ENCODE data around the gene FAAP100.
A peak's percentile ranks its signal among the peaks of the same experiment; 100 is the strongest.
"Not testable (repeated sequence)": the region's sequence is repeated elsewhere in the genome, so short reads cannot be mapped to it uniquely, and the experiment has no call there.

FAAP100 gene

DNA sequence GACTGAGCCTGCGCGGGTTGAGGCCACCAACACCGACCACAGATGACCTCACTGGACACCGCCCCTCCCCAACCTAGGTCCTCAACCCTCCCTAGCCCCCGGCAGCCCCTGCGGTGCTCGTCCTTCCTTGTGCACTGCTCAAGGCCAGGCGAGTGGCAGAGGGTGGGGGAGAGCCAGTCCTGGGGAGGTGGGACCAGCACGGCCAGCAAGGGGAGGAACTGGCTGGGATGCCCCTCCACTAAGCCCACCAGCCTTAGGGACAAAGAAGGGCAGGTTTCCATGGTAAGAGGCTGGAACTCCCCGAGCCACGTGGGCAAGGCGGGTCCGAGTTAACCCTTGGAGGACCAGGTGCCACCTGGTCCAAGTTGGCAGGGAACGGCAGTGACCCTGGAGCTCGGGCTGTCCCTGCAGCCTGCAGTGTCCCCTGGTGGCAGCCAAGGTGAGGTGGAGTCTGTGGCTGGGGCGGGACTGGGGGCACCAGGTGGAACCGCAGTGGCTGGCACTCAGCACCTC, 14.8 kb downstream of the FAAP100 start:
- DNase-seq, result peak in 2 of 5 donors; percentile 25 to 34

DNA sequence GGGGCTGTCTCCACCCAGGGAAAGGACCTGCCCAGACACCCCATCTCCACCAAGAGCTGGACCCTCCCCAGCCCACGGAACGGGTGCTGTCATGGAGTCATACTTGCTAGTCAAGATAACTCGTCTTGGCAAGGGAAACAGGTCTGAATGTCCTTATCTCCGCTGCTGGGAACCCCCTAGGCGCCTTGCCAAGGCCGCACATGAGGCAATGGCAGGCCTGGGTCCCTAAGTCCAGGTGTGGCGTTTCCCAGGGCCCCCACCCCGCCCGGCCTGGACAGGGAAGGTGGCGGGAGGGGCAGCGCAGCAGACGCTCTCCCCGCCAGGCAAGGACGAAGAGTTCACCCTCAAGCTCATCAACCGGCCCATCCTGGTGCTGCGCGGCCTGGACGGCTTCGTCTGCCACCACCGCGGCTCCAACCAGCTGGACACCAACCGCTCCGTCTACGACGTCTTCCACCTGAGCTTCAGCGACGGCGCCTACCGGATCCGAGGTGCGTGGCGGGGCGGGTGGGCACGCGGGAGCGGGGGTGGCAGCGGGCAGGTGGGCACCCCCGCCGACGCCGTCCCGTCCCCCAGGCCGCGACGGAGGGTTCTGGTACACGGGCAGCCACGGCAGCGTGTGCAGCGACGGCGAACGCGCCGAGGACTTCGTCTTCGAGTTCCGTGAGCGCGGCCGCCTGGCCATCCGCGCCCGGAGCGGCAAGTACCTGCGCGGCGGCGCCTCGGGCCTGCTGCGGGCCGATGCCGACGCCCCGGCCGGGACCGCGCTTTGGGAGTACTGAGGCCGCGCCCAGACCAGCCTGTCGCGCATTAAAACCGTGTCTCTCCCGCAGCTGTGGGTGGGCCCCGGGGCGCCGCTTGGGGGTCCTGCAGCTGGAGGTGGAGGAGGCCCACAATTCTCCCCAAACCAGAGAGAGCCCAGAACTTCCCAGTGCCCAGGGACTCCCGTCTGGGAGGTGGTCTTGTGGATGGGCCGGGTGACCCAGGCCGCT, 15.6 kb downstream of the FAAP100 start:
- no peak for DNase-seq

DNA sequence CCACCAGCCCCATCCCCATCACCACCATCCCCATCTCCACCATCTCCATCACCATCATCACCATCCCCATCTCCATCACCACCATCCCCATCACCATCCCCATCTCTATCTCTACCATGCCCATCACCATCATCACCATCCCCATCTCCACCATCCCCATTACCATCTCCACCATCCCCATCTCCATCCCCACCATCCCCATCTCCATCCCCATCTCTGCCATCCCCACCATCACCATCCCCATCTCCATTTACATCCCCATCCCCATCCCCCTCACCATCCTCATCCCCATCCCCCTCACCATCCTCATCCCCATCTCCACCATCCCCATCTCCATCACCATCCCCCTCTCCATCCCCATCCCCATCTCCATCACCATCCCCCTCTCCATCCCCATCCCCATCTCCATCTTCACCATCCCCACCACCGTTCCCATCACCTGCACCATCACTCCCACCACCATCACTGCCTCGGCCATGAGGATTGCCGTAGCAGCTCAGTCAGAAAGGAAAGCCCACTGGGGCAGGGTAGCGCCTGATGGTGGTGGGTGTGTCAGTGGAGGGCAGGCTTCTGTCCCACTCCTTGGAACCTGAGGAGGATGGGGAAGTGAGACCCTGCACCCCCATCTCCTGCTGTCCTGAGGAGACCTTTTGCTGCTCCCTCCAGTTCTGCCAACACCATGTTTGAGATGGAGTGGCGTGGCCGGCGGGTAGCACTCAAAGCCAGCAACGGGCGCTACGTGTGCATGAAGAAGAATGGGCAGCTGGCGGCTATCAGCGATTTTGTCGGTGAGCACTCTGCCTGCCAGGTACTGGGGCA, 16.5 kb downstream of the FAAP100 start:
- no peak for DNase-seq

DNA sequence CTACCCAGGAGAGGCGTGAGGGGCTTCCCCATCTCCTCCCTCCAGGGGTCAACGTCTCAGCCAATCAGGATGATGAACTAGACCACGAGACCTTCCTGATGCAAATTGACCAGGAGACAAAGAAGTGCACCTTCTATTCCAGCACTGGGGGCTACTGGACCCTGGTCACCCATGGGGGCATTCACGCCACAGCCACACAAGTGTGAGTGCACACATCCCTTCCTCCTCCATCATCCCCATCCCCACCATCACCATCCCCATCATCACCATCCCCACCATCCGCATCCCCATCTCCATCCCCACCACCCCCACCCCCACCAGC, 17.2 kb downstream of the FAAP100 start:
- DNase-seq, result no peak

DNA sequence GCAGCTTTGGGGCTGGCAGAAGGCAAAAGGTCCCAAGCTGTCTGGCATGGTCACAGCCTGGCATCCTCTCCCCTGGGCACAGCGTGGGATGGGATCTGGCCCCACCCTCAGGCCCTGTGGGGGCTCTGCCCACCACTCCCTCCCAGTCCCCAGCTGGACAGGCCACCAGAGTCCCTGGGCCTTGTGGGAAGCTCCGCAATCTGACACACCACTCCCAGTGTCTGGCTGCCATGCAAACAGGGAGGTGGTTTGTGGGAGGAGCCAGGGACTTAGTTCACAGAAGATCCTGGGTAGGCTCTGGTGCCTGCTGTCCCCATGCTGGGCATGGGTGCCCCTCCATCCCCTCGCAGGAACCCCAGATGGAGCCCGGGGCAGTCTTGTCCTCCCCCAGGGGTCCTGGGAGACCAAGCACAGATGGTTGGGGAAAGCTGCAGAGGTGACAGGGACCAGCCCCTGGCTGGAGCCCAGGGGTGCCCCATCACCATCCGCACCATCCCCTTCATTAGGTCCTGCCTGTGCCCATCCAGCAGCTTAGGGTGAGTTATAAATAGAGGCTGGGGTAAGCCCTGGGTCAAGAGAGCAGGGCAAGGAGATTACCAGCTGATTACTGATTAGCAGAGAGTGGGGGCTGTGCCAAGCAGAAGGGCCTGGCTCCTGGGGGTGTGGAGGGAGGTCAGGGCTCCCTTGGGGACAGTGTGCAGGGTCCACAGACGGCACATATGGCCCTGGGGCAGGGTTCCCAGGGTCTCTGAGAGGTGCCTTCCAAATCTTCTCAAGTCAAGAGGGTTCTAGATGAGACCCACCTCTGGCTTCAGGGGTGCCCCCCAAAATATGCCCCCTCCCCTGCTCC, 17.8 kb downstream of the FAAP100 start:
- no peak for DNase-seq

DNA sequence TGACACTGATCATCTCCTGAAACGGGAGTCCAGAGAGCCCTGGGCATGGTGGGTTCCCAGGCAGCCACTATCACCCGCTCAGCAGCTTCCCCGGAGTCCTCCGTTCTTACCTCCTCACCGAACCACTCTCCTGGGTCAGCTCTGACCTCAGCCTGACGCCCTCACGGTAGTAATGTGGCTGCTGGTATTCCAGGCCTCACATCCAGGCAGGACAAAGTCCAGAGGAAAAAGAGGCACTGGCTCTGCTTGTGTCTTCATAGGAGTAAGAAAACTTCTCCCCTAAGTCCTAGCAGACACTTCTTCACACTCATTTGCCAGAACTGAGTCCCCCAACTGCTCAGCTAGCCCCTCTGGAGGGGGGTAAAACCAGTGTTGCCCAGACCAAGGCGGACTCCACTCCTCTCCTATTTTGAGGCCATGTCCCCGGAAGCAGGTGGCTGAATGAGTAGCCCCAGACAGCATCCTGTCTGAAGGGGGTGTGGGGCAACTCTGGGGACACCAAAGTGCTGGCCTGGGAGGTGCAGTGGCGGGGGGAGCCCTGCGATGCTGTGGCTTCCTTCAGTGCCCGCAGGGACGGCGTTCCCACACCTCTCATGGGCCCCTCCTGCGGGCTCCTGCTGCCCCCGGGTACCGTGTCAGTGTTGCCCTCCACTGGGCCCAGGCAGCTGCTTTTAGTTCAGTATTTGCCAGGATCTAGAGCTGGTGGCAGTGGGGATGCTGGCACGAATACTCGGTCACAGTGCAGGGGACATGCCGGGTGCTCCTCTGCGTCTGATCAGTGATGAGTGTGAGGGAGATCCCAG, 18.6 kb downstream of the FAAP100 start:
- DNase-seq, result no peak

DNA sequence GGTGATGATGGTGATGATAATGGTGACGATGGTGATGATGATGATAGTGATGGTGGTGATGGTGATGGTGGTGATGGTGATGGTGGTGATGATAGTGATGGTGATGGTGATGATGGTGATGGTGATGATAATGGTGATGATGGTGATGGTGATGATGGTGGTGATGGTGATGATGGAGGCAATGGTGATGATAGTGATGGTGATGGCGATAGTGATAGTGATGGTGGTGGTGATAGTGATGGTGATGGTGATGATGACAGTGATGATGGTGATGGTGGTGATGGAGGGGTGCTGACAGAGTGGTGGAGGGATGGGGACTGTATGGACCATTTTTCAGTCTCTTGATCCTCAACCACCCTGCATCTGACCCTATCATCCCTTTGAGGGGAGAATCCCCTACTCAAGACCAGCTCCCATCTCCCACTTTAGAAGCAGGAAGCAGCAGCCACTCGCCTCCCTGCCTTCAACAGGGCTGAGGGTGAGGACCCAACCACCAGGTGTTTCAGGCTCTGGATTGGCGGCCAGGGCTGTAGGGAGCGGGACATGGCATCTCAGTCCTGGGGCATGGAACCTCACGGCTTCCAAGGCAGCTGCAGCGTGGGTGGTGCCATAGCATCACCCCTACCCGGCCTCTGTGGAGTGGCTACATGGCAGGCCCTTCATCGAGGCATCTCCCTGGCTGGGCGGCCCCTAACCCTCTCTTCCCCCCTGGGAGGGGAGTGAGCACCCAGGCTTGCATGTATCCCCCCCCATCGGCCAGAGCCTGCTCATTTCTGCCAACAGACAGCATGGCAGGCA, 19.5 kb downstream of the FAAP100 start:
- no peak for DNase-seq

DNA sequence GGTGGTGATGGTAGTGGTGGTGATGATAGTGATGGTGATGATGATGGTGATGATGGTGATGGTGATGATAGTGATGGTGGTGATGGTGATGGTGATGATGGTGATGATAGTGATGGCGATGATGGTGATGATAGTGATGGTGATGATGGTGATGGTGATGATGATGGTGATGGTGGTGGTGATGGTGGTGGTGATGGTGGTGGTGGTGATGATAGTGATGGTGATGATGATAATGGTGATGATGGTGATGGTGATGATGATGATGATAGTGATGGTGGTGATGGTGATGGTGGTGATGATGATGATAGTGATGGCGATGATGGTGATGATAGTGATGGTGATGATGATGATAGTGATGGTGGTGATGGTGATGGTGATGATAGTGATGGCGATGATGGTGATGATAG, 20.2 kb downstream of the FAAP100 start:
- not testable (repeated sequence) for DNase-seq

DNA sequence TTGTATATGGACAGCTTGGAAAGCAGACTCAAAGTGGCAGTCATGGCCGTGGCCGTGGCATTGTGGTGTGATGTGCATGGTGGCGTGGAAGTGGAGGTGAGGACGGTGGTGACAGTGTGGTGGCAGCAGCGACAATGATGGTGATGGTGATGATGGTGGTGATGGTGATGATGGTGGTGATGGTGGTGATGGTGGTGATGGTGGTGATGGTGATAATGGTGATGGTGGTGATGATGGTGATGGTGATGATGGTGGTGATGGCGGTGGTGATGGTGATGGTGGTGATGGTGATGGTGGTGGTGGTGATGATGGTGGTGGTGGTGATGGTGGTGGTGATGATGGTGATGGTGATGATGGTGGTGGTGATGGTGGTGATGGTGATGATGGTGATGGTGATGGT, 21.1 kb downstream of the FAAP100 start:
- not testable (repeated sequence) for DNase-seq

DNA sequence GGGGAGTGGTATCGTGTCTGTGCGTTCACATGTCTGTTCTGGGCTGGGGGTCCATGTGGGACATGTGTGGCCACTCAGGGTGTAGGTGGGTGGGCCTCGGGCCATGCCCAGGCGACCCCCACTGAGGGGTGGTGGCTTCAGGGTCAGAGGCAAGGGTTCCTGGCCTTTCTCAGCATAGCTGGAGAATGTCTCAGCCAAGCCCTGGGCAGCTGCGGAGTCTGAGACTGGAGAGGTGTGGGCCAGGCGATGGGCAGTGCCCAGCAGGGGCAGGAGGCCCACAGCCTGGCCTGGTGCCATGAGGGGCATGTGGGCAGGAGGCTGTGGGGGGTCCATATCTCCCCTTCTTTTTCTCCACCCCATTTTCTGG, 22.7 kb downstream of the FAAP100 start:
- DNase-seq, result peak in 1 of 5 donors; percentile 5

DNA sequence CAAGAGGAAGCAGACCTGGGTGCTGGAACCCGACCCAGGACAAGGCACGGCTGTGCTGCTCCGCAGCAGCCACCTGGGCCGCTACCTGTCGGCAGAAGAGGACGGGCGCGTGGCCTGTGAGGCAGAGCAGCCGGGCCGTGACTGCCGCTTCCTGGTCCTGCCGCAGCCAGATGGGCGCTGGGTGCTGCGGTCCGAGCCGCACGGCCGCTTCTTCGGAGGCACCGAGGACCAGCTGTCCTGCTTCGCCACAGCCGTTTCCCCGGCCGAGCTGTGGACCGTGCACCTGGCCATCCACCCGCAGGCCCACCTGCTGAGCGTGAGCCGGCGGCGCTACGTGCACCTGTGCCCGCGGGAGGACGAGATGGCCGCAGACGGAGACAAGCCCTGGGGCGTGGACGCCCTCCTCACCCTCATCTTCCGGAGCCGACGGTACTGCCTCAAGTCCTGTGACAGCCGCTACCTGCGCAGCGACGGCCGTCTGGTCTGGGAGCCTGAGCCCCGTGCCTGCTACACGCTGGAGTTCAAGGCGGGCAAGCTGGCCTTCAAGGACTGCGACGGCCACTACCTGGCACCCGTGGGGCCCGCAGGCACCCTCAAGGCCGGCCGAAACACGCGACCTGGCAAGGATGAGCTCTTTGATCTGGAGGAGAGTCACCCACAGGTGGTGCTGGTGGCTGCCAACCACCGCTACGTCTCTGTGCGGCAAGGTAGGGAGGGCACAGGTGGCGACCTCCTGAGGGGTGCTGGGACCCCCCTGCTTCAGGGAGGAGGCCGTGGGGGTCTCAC, 23.3 kb downstream of the FAAP100 start:
- peak in 1 of 5 donors; percentile 5 for DNase-seq

DNA sequence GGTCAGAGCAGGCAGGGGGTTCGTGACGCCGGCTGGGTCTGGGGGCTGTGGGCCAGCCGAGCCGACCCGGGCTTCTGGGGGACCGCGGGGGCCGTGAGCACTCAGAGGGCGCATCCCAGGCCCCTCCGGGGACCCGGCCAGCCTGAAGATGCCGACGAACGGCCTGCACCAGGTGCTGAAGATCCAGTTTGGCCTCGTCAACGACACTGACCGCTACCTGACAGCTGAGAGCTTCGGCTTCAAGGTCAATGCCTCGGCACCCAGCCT, 23.8 kb downstream of the FAAP100 start:
- no peak for DNase-seq

DNA sequence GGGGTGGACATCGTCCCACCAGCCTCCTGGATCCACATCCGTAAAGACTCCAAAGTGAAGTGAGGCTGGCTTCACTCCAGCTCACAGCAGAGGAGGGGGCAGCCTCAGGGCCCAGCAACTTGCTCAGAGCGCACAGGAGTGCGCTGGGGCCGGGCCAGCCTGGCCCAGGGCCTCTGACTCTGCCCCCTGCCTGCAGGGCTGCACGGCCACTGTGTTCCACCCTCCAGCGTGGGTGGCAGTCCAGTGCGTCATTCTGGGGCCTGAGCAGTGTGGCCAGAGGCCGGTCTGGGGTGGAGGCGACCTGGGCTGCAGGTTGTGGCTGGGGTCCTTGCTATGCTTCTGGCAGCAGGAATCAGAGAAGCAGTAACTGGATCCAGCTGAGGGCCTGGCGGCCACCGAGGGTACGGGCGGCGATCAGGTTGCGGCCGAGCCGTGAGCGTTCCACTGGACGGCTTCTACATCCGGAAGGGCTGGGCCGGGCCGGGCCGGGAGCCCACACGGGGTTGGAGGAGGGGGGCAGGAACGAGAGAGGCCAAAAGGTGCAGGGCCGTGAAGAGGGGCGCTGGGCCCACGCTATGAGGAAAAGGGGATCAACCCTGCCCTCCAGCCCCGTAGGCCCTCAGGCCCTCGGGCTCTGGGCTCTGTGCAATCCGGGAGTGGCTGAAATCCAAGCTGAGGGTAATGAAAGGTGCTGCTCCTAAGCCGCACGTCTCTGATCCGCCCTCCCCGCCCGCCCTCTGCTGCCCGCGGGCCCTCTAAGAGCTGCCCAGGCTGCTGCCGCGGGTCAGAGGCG, 24.4 kb downstream of the FAAP100 start, which contains the start of gene FSCN2:
FSCN2 (plus strand) TSS at position 787 of the 793 bp plus-strand sequence. CDS start 155 bp downstream, outside the sequence.
- no peak for DNase-seq

DNA sequence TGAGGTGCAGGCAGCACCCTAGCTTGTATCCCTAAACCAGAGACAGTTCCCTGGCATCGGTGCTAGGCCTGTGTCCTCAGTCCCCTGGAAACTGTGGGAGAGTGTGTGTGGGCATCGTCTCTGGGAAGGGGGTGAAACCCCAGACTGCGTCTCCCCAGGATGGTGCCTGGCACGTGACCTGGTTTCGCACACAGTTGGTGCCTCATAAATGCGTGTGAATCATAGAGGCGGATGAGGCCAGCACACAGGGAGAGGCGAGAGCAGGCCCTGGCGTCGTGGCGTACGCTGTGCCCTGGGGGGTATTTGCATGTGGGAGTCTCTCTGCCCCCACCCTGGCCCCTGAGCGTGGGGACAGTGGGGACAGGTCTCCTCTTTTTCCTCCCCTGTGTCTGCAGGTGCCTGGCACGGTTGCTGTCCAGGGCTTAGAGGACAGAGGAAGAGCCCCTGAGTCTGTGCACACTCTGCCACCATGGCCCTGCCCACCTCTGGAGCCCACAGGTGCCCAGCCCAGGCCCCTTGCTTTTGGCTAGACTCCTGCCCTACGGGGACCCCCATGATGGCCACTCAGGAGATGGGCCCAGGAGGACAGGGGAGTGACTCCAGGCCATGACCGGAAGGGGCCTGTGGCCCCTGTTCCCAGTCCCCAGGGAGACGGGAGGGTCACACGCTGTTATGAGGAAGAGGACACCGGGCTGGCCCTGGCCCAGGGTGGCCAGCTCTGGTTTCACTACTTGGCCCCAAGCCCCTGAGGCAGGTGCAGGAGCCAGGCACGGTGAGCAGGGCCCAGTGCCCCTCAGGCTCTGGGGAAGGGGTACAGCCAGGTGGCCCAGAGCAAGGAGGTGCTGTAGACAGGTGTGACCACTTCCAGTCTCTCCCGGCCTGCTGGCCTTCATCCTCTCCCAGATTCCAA, 25.2 kb downstream of the FAAP100 start:
- DNase-seq, result peak in 1 of 5 donors; percentile 4

DNA sequence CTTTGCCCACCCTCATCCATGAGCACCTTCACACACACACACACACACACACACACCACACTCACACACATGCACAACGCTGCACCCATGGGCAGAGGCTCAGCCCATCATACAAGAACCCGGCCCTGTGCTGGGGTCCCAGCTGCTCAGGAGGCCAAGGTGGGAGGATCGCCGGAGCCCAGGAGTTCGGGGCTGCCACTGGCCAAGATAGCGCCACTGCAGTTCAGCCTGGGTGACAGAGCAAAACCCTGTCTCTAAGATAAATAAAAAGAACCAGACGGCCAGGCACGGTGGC, 27.3 kb downstream of the FAAP100 start:
- DNase-seq, result no peak

DNA sequence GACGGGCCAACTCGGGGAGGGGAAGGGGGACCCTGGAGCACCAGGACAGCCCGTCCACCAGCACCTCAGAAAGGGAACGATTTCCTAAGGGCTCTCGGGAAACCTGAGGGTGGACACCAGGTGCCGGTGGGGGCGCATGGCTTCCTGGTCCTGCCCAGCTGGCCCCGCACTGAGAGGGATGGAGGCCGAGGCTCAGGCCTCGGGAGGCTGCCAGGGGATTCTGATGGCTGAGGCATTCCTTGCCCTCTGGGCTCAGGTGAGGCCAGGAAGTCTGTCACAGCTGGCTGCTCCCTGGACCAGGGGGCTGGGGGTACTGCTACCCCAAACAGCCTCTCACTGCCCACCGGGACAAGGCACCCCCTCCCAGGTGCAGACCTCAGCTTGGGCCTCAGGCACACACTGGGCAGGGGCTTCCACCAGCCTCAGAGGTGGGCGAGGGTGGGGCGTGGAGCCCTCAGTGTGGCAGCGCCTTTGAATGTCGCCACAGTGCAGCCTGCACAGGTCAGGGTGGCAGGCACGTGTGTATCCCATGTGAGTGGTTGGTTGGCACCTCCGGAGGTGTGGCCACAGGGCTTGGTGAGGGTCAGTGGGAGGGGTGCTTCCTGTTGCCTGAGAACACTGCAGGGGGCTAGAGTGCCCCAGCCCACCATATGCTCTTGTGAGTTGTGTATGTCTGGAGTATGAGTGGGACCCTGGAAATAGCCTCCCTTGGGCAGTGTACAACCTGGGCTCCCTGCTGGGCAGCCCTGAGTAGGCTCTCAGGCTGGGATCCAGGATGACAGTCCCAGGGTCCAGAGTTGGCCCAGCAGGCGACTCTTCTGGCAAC, 27.9 kb downstream of the FAAP100 start:
- DNase-seq, result no peak

DNA sequence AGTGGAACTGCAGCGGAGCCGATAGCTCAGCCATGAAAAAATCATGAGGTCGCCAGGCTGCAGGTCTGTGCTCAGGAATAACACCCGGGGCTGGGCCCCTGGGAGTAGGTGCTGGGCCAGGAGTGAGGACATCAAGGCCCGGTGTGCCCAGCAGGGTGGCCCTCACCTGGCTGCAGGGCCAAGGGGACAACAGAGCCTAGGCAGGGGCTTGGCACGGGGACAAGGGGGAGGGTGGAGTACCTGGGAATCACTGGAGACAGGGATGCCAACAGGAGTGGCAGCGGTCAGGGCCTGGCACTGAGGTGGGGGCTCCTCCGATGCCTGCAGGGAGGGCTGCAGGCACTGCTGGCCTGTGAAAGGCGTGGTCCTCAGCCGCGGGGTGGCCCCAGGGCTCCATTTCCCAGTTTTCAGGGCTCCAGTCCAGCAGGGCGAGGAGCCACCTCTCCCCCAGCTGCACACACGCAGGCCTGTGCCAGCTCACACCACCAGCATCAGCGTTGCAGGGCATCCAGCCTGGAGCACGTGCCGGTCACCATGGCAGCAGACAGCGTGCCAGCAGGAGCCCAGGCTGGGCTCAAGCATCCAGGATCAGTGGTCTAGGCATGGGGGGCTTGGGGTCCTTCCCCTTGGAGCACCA, 28.6 kb downstream of the FAAP100 start:
- DNase-seq, result no peak
